Frontal cortex (tissue), 4 donors: ENCODE data around the gene TXNRD2. TPM values are rescaled to one million over a fixed set of nuclear protein-coding genes. Genes with fewer than 3 reads are reported as not detected.
"Not testable (repeated sequence)": the region's sequence is repeated elsewhere in the genome, so short reads cannot be mapped to it uniquely, and the experiment has no call there.

Experiments used
- DNase-seq, 2 donors: peaks; one replicate each; pipeline ENCODE4 v3.0.0; 2012; ENCODE audit warnings: low spot score in 2 of 2
- FAIRE-seq: peaks from 2 replicates; lab custom pipeline; 2012; peaks lifted over from hg19 to GRCh38; lab: Jason Lieb, UNC
- total RNA-seq: library from RNA; depleted of rRNA; stranded (reverse); fragments of >200 nt; gene quantifications from one replicate; pipeline ENCODE4 v1.2.3, GENCODE V29; 2014
- donor health status: control.
- donor health status: control.
- donor health status: control.

The TXNRD2 gene
- total RNA-seq, 1 donor from 2014 or later, result 15.5 TPM

- DNase-seq (no peak), FAIRE-seq (no peak)
Observed at GRCh38 chr22:19895160-19895849, 46.3 kb downstream of the TXNRD2 start.

GRCh38 chr22:19893363-19893762 is 48.3 kb downstream of the TXNRD2 start:
- DNase-seq (no peak), FAIRE-seq (no peak)

DNA sequence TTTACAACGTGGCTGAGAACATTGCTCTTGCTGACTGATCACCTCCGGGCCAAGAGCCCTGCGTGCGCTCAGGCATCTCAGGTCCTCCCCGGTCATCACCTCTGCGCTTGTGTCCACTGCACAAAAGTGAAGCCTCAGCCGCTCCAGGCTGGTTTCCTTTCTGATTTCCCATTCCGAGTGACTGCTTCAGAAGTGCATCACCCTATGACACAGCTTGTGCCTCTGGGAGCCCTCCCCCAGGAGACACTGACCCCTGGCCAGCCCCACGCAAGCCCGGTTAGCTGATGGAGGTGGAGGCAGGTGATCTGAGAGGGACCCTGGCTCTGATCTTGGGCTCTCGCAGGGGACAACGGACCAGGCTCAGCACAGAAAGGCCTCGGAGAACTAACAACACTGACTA is 48.7 kb downstream of the TXNRD2 start:
- FAIRE-seq, result no peak
- DNase-seq, result no peak

DNA sequence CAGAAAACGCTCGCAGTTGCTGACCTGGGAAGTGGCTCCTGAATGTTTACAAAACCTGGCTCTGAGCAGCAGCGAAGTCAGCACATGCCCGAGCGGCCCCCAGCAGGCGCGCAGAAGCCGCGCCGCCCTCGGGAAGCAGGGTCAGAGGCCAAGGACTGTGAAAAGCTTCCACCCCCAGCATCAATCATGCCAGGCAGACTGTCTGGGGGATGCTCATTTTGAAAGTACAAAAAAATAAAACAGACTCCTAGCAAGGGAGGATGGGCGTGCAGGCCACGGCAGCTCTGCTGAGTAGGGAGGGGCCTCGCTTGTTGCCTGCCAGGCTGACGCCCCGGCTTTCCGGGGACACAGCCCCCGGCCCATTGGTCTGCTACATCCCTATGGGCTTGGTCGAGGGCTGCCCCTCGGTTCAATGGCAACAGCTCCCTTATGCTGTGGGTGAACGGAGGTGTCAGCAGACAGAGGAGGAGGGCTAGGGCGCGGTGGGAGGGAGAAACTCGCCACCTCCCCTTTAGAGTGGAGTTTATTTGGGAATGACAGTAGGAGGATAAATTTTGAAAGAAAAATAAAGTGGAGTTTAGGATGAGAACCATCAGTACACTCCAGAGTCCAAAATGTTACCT is 49.2 kb downstream of the TXNRD2 start:
- no peak for DNase-seq
- no peak for FAIRE-seq

GRCh38 chr22:19891317-19892256 is 50.0 kb downstream of the TXNRD2 start:
- FAIRE-seq (no peak), DNase-seq (peak in 1 of 2 donors; percentile 57)

- no peak for DNase-seq
- FAIRE-seq, result no peak
Observed at GRCh38 chr22:19890502-19891316, 50.9 kb downstream of the TXNRD2 start.

- DNase-seq (no peak), FAIRE-seq (no peak)
Observed at GRCh38 chr22:19889951-19890350, 51.7 kb downstream of the TXNRD2 start.

GRCh38 chr22:19888131-19888746 is 53.4 kb downstream of the TXNRD2 start:
- FAIRE-seq (no peak), DNase-seq (no peak)

DNA sequence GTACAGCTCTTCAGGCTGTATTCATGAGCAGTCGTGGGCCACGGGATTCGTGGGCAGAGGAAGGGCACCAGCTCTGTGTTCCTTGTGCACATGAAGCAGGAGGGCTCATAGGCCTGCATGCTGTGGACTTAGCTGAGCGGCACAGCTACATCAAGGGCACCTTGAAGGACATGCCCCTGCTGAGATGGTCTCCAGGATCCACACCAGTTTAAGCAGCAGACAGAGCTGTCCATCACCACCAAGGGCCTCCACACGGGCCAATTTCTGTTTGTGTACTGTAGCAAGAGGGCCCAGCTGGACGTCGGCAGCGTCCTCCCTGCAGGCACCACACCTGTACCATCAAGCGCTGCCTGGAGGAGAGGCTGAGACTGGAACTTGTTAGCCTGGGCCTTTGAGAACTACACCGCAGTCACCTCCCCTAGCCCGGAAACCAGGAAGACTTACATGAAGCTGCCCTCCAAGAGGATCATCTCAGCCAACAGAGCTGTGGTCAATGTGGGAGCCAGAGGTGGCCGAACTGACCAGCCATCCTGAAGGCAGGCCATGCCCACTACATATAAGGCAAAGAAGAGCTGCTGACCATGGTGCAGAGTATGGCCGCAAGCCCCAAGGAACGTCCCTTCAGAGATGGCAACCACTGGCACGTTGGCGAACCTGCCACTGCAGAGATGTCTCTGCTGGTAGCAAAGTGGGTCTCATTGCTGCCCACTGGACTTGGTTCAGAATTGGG is 54.2 kb downstream of the TXNRD2 start:
- FAIRE-seq, result no peak

GRCh38 chr22:19886605-19887255 is 54.9 kb downstream of the TXNRD2 start:
- DNase-seq (no peak), FAIRE-seq (no peak)

More for the DNA sequence above, 54.2 kb downstream of the TXNRD2 start:
- DNase-seq, result no peak

DNA sequence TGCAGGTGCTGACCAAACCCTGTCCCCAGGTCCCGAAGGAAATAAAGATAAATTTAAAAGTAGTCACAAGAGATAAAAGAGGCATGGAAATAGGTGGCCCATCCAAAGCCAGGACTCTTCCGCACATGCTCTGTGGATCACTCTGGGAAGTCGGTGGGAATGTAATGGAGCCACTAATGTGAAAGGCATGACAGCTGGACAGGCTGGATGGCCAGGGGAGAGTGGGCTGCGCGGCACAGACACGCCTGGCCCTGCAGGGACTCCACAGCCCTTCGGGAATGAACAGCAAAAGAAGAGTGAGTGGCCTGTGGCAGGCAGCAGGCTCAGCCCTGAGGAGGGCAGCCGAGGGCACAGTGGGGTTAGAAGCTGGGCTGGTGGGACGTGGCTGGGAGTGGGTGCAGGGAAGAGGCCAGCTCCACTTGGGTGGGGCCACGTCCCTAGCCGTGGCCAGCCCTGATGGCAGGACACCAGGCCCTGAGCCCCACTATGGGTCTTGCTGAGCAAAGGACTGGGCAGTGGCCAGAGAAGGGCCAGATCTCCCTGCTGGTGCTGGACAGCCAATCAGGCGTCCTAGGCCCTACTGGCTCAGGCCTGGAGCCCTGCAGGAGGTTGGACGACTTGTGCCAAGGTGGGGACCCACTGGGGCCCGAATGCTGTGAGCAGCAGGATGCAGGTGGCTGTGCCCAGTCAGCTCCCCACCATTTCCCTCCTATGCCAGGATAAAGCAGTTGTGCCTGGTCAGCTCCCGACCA is 55.6 kb downstream of the TXNRD2 start:
- DNase-seq, result no peak
- no peak for FAIRE-seq

DNA sequence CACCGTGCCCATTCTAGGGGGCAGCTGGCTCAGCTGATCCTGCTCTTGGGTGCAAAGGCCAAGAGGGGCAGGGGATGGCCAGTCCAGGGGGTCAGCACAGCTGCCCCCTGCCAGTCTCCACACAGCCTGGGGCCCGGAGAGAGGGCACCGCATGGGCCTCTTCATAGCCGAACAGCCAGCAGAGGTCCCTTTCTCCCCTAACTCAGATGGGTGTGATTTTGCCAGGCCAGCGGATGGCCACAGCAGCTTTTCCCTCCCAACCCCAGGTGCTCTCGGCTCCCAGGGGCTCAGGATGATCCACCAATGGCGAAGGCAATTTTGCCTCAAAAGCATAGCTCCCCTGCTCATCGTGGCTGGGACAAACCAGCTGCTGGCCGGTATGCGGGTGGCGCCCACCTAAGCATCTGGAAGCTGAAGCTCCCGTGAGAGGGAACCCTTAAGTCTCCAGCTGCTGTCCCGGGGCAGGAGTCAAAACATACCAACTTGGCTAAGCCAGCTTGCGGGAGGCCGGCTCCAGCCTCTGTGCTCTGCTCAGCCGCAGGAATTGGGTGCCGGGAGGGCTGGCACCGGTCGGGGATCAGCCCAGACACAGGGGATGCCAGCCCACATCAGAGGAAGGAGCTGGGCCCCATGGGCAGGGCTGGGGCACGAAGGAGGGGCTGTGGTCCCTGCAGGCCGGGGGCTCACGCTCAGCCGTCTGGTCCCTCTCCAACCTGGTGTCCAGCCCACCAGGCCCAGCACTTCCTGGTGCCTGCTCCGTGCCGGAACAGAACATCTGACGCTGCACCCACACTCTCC is 56.5 kb downstream of the TXNRD2 start:
- DNase-seq (no peak), FAIRE-seq (no peak)

- DNase-seq (no peak), FAIRE-seq (no peak)
Observed at GRCh38 chr22:19884161-19884953, 57.3 kb downstream of the TXNRD2 start.

GRCh38 chr22:19883446-19883845 is 58.2 kb downstream of the TXNRD2 start:
- FAIRE-seq, DNase-seq: not testable (repeated sequence)

- DNase-seq (no peak), FAIRE-seq (no peak)
Observed at GRCh38 chr22:19882446-19883381, 58.9 kb downstream of the TXNRD2 start.
